ENCODE data around the gene SLC22A17.

Gene SLC22A17

GRCh38 chr14:23359167-23359626 lies 6.5 kb upstream of the SLC22A17 start:
- no peak overlapping the region for H3K9ac ChIP-seq (ENCODE audit: low read length)
- H3K9me3 ChIP-seq (ENCODE audit: control insufficient read depth, low read length) = no peaks in the 10 kb centered on the region
- no peak for DNase-seq (ENCODE audit: low read depth)
- H3K27me3 ChIP-seq (replicated peaks; ENCODE audit: control insufficient read depth, insufficient read depth, low read length) = peaks cover 20% of the 10 kb centered on the region
- H3K36me3 ChIP-seq (ENCODE audit: control insufficient read depth, insufficient read depth, low read length, severe bottlenecking) = no peaks in the 10 kb centered on the region
- H3K4me3 ChIP-seq (ENCODE audit: low read length) = no peak overlapping the region
- H3K4me1 ChIP-seq (ENCODE audit: control insufficient read depth, insufficient read depth, low read length) = no peaks in the 10 kb centered on the region

- H3K36me3 ChIP-seq (ENCODE audit: control insufficient read depth, insufficient read depth, low read length, severe bottlenecking) = no peaks in the 10 kb centered on the region
These were observed 6.0 kb upstream of the SLC22A17 start for GRCh38 chr14:23358553-23359166.

GRCh38 chr14:23358042-23358441 lies 5.4 kb upstream of the SLC22A17 start:
- H3K4me3 ChIP-seq (ENCODE audit: low read length) = no peak overlapping the region
- no peaks in the 10 kb centered on the region for H3K9me3 ChIP-seq (ENCODE audit: control insufficient read depth, low read length)
- H3K27me3 ChIP-seq (replicated peaks; ENCODE audit: control insufficient read depth, insufficient read depth, low read length) = peaks cover 28% of the 10 kb centered on the region
- peaks cover 3% of the 10 kb centered on the region for H3K4me1 ChIP-seq (ENCODE audit: control insufficient read depth, insufficient read depth, low read length)
- DNase-seq (ENCODE audit: low read depth) = no peak
- H3K9ac ChIP-seq (ENCODE audit: low read length) = no peak overlapping the region
- no peaks in the 10 kb centered on the region for H3K36me3 ChIP-seq (ENCODE audit: control insufficient read depth, insufficient read depth, low read length, severe bottlenecking)

More at GRCh38 chr14:23358553-23359166, 6.0 kb upstream of the SLC22A17 start:
- no peak overlapping the region for H3K4me3 ChIP-seq (ENCODE audit: low read length)
- H3K27me3 ChIP-seq (replicated peaks; ENCODE audit: control insufficient read depth, insufficient read depth, low read length) = peaks cover 22% of the 10 kb centered on the region
- no peaks in the 10 kb centered on the region for H3K4me1 ChIP-seq (ENCODE audit: control insufficient read depth, insufficient read depth, low read length)
- H3K9me3 ChIP-seq (ENCODE audit: control insufficient read depth, low read length) = no peaks in the 10 kb centered on the region
- H3K9ac ChIP-seq (ENCODE audit: low read length) = no peak overlapping the region
- DNase-seq (ENCODE audit: low read depth) = no peak

GRCh38 chr14:23357261-23357660 lies 4.6 kb upstream of the SLC22A17 start:
- Histone ChIP-seq H3K36me3 (ENCODE audit: control insufficient read depth, insufficient read depth, low read length, severe bottlenecking) (no peaks in the 10 kb centered on the region), H3K4me3 (ENCODE audit: low read length) (no peak overlapping the region), H3K4me1 (ENCODE audit: control insufficient read depth, insufficient read depth, low read length) (peaks cover 5% of the 10 kb centered on the region), H3K9me3 (ENCODE audit: control insufficient read depth, low read length) (no peaks in the 10 kb centered on the region), H3K9ac (ENCODE audit: low read length) (no peak overlapping the region), H3K27me3 (replicated peaks; ENCODE audit: control insufficient read depth, insufficient read depth, low read length) (peaks cover 28% of the 10 kb centered on the region)
- no peak for DNase-seq (ENCODE audit: low read depth)

- H3K4me1 ChIP-seq (ENCODE audit: control insufficient read depth, insufficient read depth, low read length) = peaks cover 8% of the 10 kb centered on the region
- H3K27me3 ChIP-seq (replicated peaks; ENCODE audit: control insufficient read depth, insufficient read depth, low read length) = peaks cover 28% of the 10 kb centered on the region
- H3K9ac ChIP-seq (ENCODE audit: low read length) = no peak overlapping the region
- DNase-seq (ENCODE audit: low read depth) = no peak
- no peak overlapping the region for H3K4me3 ChIP-seq (ENCODE audit: low read length)
- no peaks in the 10 kb centered on the region for H3K36me3 ChIP-seq (ENCODE audit: control insufficient read depth, insufficient read depth, low read length, severe bottlenecking)
- no peaks in the 10 kb centered on the region for H3K9me3 ChIP-seq (ENCODE audit: control insufficient read depth, low read length)
These were observed 4.0 kb upstream of the SLC22A17 start for GRCh38 chr14:23356662-23357061.

- peaks cover 32% of the 10 kb centered on the region for H3K27me3 ChIP-seq (replicated peaks; ENCODE audit: control insufficient read depth, insufficient read depth, low read length)
- no peaks in the 10 kb centered on the region for H3K36me3 ChIP-seq (ENCODE audit: control insufficient read depth, insufficient read depth, low read length, severe bottlenecking)
- peaks cover 8% of the 10 kb centered on the region for H3K4me1 ChIP-seq (ENCODE audit: control insufficient read depth, insufficient read depth, low read length)
- no peaks in the 10 kb centered on the region for H3K9me3 ChIP-seq (ENCODE audit: control insufficient read depth, low read length)
- H3K9ac ChIP-seq (ENCODE audit: low read length) = no peak overlapping the region
- H3K4me3 ChIP-seq (ENCODE audit: low read length) = no peak overlapping the region
- DNase-seq (ENCODE audit: low read depth) = no peak
These were observed 3.3 kb upstream of the SLC22A17 start for GRCh38 chr14:23355871-23356435.

- DNase-seq (ENCODE audit: low read depth) = no peak
- peaks cover 32% of the 10 kb centered on the region for H3K27me3 ChIP-seq (replicated peaks; ENCODE audit: control insufficient read depth, insufficient read depth, low read length)
- H3K4me1 ChIP-seq (ENCODE audit: control insufficient read depth, insufficient read depth, low read length) = peaks cover 8% of the 10 kb centered on the region
- no peaks in the 10 kb centered on the region for H3K36me3 ChIP-seq (ENCODE audit: control insufficient read depth, insufficient read depth, low read length, severe bottlenecking)
- H3K9me3 ChIP-seq (ENCODE audit: control insufficient read depth, low read length) = no peaks in the 10 kb centered on the region
- no peak overlapping the region for H3K9ac ChIP-seq (ENCODE audit: low read length)
- no peak overlapping the region for H3K4me3 ChIP-seq (ENCODE audit: low read length)
These were observed 2.3 kb upstream of the SLC22A17 start for GRCh38 chr14:23354990-23355389.

GRCh38 chr14:23353433-23353780 lies 720 bp upstream of the SLC22A17 start:
- Histone ChIP-seq H3K9ac (ENCODE audit: low read length) (no peak overlapping the region), H3K27me3 (replicated peaks; ENCODE audit: control insufficient read depth, insufficient read depth, low read length) (peaks cover 32% of the 10 kb centered on the region), H3K4me3 (ENCODE audit: low read length) (no peak overlapping the region), H3K9me3 (ENCODE audit: control insufficient read depth, low read length) (no peaks in the 10 kb centered on the region), H3K36me3 (ENCODE audit: control insufficient read depth, insufficient read depth, low read length, severe bottlenecking) (no peaks in the 10 kb centered on the region), H3K4me1 (ENCODE audit: control insufficient read depth, insufficient read depth, low read length) (peaks cover 8% of the 10 kb centered on the region)
- DNase-seq (ENCODE audit: low read depth) = no peak

GRCh38 chr14:23351681-23352505 lies 794 bp downstream of the SLC22A17 start:
- Histone ChIP-seq H3K9me3 (ENCODE audit: control insufficient read depth, low read length) (no peaks in the 10 kb centered on the region), H3K36me3 (ENCODE audit: control insufficient read depth, insufficient read depth, low read length, severe bottlenecking) (no peaks in the 10 kb centered on the region), H3K27me3 (replicated peaks; ENCODE audit: control insufficient read depth, insufficient read depth, low read length) (peaks cover 32% of the 10 kb centered on the region), H3K4me1 (ENCODE audit: control insufficient read depth, insufficient read depth, low read length) (peaks cover 8% of the 10 kb centered on the region), H3K9ac (ENCODE audit: low read length) (peak overlapping the region; percentile 46), H3K4me3 (ENCODE audit: low read length) (peak overlapping the region; percentile 77)
- DNase-seq (ENCODE audit: low read depth) = peak; percentile 47

- Histone ChIP-seq H3K27me3 (replicated peaks; ENCODE audit: control insufficient read depth, insufficient read depth, low read length) (peaks cover 21% of the 10 kb centered on the region), H3K9ac (ENCODE audit: low read length) (no peak overlapping the region)
- DNase-seq (ENCODE audit: low read depth) = no peak
These were observed 3.4 kb downstream of the SLC22A17 start for GRCh38 chr14:23349156-23349845.

GRCh38 chr14:23348297-23348655 lies 4.4 kb downstream of the SLC22A17 start:
- peaks cover 11% of the 10 kb centered on the region for H3K27me3 ChIP-seq (replicated peaks; ENCODE audit: control insufficient read depth, insufficient read depth, low read length)
- no peak overlapping the region for H3K9ac ChIP-seq (ENCODE audit: low read length)
- H3K4me1 ChIP-seq (ENCODE audit: control insufficient read depth, insufficient read depth, low read length) = peaks cover 7% of the 10 kb centered on the region
- no peak overlapping the region for H3K4me3 ChIP-seq (ENCODE audit: low read length)
- no peaks in the 10 kb centered on the region for H3K36me3 ChIP-seq (ENCODE audit: control insufficient read depth, insufficient read depth, low read length, severe bottlenecking)
- no peak for DNase-seq (ENCODE audit: low read depth)
- no peaks in the 10 kb centered on the region for H3K9me3 ChIP-seq (ENCODE audit: control insufficient read depth, low read length)

More at GRCh38 chr14:23349156-23349845, 3.4 kb downstream of the SLC22A17 start:
- peaks cover 8% of the 10 kb centered on the region for H3K4me1 ChIP-seq (ENCODE audit: control insufficient read depth, insufficient read depth, low read length)
- H3K36me3 ChIP-seq (ENCODE audit: control insufficient read depth, insufficient read depth, low read length, severe bottlenecking) = no peaks in the 10 kb centered on the region
- H3K4me3 ChIP-seq (ENCODE audit: low read length) = no peak overlapping the region
- H3K9me3 ChIP-seq (ENCODE audit: control insufficient read depth, low read length) = no peaks in the 10 kb centered on the region
